Caco-2 (cell line): ENCODE data around the gene SLC6A20. TPM values are rescaled to one million over a fixed set of nuclear protein-coding genes. Genes with fewer than 3 reads are reported as not detected.

ENCODE experiments used
- BruUV-seq: library from RNA; stranded (reverse); fragments of 400-500 nt; replicated peaks from 2 replicates; lab custom pipeline; 2021; lab: Mats Ljungman, UMichigan
- CTCF ChIA-PET: fragments of 300-600 bp; sonication (Branson Sonifier 250); formaldehyde crosslinking; loops from one replicate; lab custom pipeline; 2022; ENCODE audit warnings: antibody characterized with exemption; lab: Charles Lee
- POLR2A ChIA-PET: fragments of 300-600 bp; sonication (Branson Sonifier 250); formaldehyde crosslinking; loops from one replicate; lab custom pipeline; 2022; ENCODE audit warnings: antibody characterized with exemption; lab: Charles Lee
- DNase-seq, 2 experiments: peaks; one replicate each; pipeline versions ENCODE4 v3.0.0 to v3.0.0-alpha.2; 2020 to 2022
- H3K27me3 ChIP-seq: replicated peaks from 2 replicates; pipeline ENCODE4 v1.6.0; 2011; ENCODE audit warnings: low read length; ENCODE audit not compliant: control insufficient read depth, insufficient read depth
- H3K36me3 ChIP-seq: 2 replicates; pipeline ENCODE4 v1.5.1; 2011; ENCODE audit warnings: low read length; ENCODE audit not compliant: control insufficient read depth, insufficient read depth
- H3K4me1 ChIP-seq: fragments of 250-450 bp; sonication (Bioruptor Pico); 2 replicates; pipeline ENCODE4 v1.5.1; 2020; ENCODE audit warnings: mild to moderate bottlenecking
- H3K4me3 ChIP-seq: 2 replicates; pipeline ENCODE4 v1.5.1; 2011; ENCODE audit warnings: low read depth, mild to moderate bottlenecking, control low read depth, low read length
- H3K9me3 ChIP-seq: fragments of 250-450 bp; sonication (Bioruptor Pico); 2 replicates; pipeline ENCODE4 v1.5.1; 2020; ENCODE audit warnings: mild to moderate bottlenecking, moderate library complexity
- H3K27ac Mint-ChIP-seq: one replicate; pipeline ENCODE4 v1.8.0; 2022; ENCODE audit warnings: mixed read lengths; ENCODE audit not compliant: unreplicated experiment
- H3K27me3 Mint-ChIP-seq: one replicate; pipeline ENCODE4 v1.8.0; 2022; ENCODE audit warnings: mixed read lengths; ENCODE audit not compliant: insufficient read depth, unreplicated experiment
- H3K36me3 Mint-ChIP-seq: one replicate; pipeline ENCODE4 v1.8.0; 2022; ENCODE audit warnings: mild to moderate bottlenecking, mixed read lengths; ENCODE audit not compliant: insufficient read depth, unreplicated experiment
- H3K4me1 Mint-ChIP-seq: one replicate; pipeline ENCODE4 v1.8.0; 2022; ENCODE audit warnings: low read depth, mixed read lengths; ENCODE audit not compliant: unreplicated experiment
- H3K4me3 Mint-ChIP-seq: one replicate; pipeline ENCODE4 v1.8.0; 2022; ENCODE audit warnings: mild to moderate bottlenecking, moderate library complexity, mixed read lengths; ENCODE audit not compliant: unreplicated experiment
- H3K9me3 Mint-ChIP-seq: one replicate; pipeline ENCODE4 v1.8.0; 2022; ENCODE audit warnings: mixed read lengths; ENCODE audit not compliant: unreplicated experiment
- intact Hi-C: fragments of 100-400 bp; cut with micrococcal nuclease; formaldehyde crosslinking; loops from one replicate; pipeline ENCODE4 v1.10.0; 2022; ENCODE audit not compliant: unreplicated experiment
- total RNA-seq: library from RNA; stranded (reverse); gene quantifications from 2 replicates; pipeline ENCODE4 v1.2.3, GENCODE V29; 2022
- TF ChIP-seq, protein P1 (sequence below), 2 experiments: fragments of 200-600 bp in 1 of 2; IDR thresholded peaks; 1 replicate in 1 of 2; 2 replicates in 1 of 2; pipeline versions ENCODE4 v1.5.1 to v1.8.0; 2011 to 2022; ENCODE audit warnings: antibody characterized with exemption in 1 of 2, control low read depth in 1 of 2, inconsistent platforms in 1 of 2, low read depth in 1 of 2, low read length in 1 of 2, mild to moderate bottlenecking in 1 of 2, moderate library complexity in 1 of 2; ENCODE audit not compliant: insufficient read depth in 1 of 2, severe bottlenecking in 1 of 2, unreplicated experiment in 1 of 2

Gene SLC6A20
- total RNA-seq, 1 experiment from 2014 or later: 0.39 TPM

- POLR2A ChIA-PET: no interaction called here
- H3K36me3 Mint-ChIP-seq: peaks cover 28% of the 10 kb centered on the region
- intact Hi-C loops: no loop called here
- Histone ChIP-seq H3K36me3 (no peaks in the 10 kb centered on the region), H3K4me1 (no peaks in the 10 kb centered on the region), H3K4me3 (no peak overlapping the region), H3K27me3 (no peaks in the 10 kb centered on the region), H3K9me3 (no peaks in the 10 kb centered on the region)
- no peak overlapping the region for H3K4me3 Mint-ChIP-seq
- H3K4me1 Mint-ChIP-seq: no peaks in the 10 kb centered on the region
- TF ChIP-seq, protein P1, sequence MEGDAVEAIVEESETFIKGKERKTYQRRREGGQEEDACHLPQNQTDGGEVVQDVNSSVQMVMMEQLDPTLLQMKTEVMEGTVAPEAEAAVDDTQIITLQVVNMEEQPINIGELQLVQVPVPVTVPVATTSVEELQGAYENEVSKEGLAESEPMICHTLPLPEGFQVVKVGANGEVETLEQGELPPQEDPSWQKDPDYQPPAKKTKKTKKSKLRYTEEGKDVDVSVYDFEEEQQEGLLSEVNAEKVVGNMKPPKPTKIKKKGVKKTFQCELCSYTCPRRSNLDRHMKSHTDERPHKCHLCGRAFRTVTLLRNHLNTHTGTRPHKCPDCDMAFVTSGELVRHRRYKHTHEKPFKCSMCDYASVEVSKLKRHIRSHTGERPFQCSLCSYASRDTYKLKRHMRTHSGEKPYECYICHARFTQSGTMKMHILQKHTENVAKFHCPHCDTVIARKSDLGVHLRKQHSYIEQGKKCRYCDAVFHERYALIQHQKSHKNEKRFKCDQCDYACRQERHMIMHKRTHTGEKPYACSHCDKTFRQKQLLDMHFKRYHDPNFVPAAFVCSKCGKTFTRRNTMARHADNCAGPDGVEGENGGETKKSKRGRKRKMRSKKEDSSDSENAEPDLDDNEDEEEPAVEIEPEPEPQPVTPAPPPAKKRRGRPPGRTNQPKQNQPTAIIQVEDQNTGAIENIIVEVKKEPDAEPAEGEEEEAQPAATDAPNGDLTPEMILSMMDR (IDR thresholded peaks at IDR 0.05; ENCODE audit: insufficient read depth in 1 of 2, low read depth in 1 of 2, low read length in 1 of 2, severe bottlenecking in 1 of 2, unreplicated experiment in 1 of 2): no peak
- CTCF ChIA-PET: no interaction called here
- no peaks in the 10 kb centered on the region for H3K27me3 Mint-ChIP-seq
- H3K27ac Mint-ChIP-seq: peak overlapping the region; percentile 42
- no peak for DNase-seq
- no peaks in the 10 kb centered on the region for H3K9me3 Mint-ChIP-seq
- TSS peak; percentile 10 for BruUV-seq
Observed at GRCh38 chr3:45716790-45717336, 79.5 kb downstream of the SLC6A20 start.

GRCh38 chr3:45715945-45716344, 80.4 kb downstream of the SLC6A20 start:
- H3K4me3 ChIP-seq: no peak overlapping the region
- TF ChIP-seq, protein P1 (IDR thresholded peaks at IDR 0.05; ENCODE audit: insufficient read depth in 1 of 2, low read depth in 1 of 2, low read length in 1 of 2, severe bottlenecking in 1 of 2, unreplicated experiment in 1 of 2): no peak
- no peaks in the 10 kb centered on the region for H3K9me3 ChIP-seq
- no peak for DNase-seq
- H3K27me3 ChIP-seq: no peaks in the 10 kb centered on the region
- CTCF ChIA-PET: no interaction called here
- no peaks in the 10 kb centered on the region for H3K4me1 Mint-ChIP-seq
- no peaks in the 10 kb centered on the region for H3K36me3 ChIP-seq
- peaks cover 30% of the 10 kb centered on the region for H3K36me3 Mint-ChIP-seq
- H3K4me3 Mint-ChIP-seq: no peak overlapping the region
- no peaks in the 10 kb centered on the region for H3K4me1 ChIP-seq
- no TSS peak for BruUV-seq
- POLR2A ChIA-PET: no interaction called here
- no peaks in the 10 kb centered on the region for H3K9me3 Mint-ChIP-seq
- intact Hi-C loops: no loop called here
- H3K27ac Mint-ChIP-seq: peak overlapping the region; percentile 42
- H3K27me3 Mint-ChIP-seq: no peaks in the 10 kb centered on the region

DNA sequence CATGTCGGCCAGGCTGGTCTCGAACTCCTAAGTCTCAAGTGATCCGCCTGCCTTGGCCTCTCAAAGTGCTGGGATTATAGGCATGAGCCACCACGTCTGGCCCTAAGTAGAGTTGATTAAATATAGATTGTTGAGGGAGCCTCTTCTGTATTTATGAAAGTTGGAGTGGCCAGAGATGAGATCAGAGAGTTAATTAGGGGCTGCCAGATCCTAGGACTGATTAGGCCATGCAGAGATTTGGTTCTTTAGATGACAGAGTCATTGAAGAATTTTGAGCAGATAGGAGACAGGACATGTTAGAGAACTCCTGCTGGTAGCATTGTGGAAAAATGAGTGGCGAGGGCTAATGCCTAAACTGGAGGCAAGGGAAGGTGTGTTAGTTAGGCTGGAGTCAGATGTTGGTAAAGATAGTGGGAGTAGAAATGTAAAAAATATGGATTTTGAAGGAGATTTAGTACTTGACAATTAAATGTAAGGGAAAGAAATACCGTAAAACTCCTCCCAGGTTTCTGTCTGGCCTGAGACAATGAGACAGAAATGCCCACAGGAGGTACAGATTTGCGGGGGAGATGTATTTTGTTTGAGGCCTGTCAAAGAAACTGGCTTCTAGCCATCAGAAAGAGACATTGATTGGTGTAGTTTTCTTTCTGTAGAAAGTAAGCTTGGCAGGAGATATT, 83.8 kb downstream of the SLC6A20 start:
- H3K9me3 Mint-ChIP-seq: no peaks in the 10 kb centered on the region
- ChIA-PET POLR2A (no interaction called here), CTCF (no interaction called here)
- H3K4me3 Mint-ChIP-seq: no peak overlapping the region
- Histone ChIP-seq H3K9me3 (no peaks in the 10 kb centered on the region), H3K27me3 (no peaks in the 10 kb centered on the region), H3K4me1 (peaks cover 8% of the 10 kb centered on the region; the same call in 1 of the 2 replicates), H3K4me3 (no peak overlapping the region), H3K36me3 (no peaks in the 10 kb centered on the region)
- peaks cover 41% of the 10 kb centered on the region for H3K36me3 Mint-ChIP-seq
- BruUV-seq: no TSS peak
- intact Hi-C loops: no loop called here
- peak overlapping the region; percentile 13 for H3K27ac Mint-ChIP-seq
- H3K27me3 Mint-ChIP-seq: no peaks in the 10 kb centered on the region
- TF ChIP-seq, protein P1 (IDR thresholded peaks at IDR 0.05; ENCODE audit: insufficient read depth in 1 of 2, low read depth in 1 of 2, low read length in 1 of 2, severe bottlenecking in 1 of 2, unreplicated experiment in 1 of 2): no peak
- no peak for DNase-seq
- H3K4me1 Mint-ChIP-seq: no peaks in the 10 kb centered on the region
